Heart right ventricle (tissue), 16 donors: ENCODE data around the gene MED9. TPM values are rescaled to one million over a fixed set of nuclear protein-coding genes. Genes with fewer than 3 reads are reported as not detected.
A peak's percentile ranks its signal among the peaks of the same experiment; 100 is the strongest.

Source experiments
- ATAC-seq, 8 donors: fragments of 200-7000 bp; cut with Tn5 transposase; one replicate each; pipeline ENCODE4 v1.9.1; 2020; ENCODE audit warnings: mild to moderate bottlenecking in 8 of 8, moderate library complexity in 8 of 8, moderate number of reproducible peaks in 1 of 8
- DNase-seq, 2 donors: peaks; one replicate each; pipeline ENCODE4 v3.0.0-alpha.2; 2020
- H3K27ac ChIP-seq, 10 donors: fragments of 200-600 bp; sonication (generic) in 2 of 10; one replicate each; pipeline versions ENCODE4 v1.5.0 to v1.8.0; 2020 to 2022; ENCODE audit warnings: mild to moderate bottlenecking in 3 of 10
- H3K27me3 ChIP-seq, 7 donors: fragments of 200-600 bp; one replicate each; pipeline ENCODE4 v1.8.0; 2021 to 2022; ENCODE audit warnings: mild to moderate bottlenecking in 2 of 7
- H3K36me3 ChIP-seq, 9 donors: fragments of 200-600 bp; sonication (generic) in 1 of 9; one replicate each; pipeline versions ENCODE4 v1.5.0 to v1.8.0; 2020 to 2022; ENCODE audit warnings: mild to moderate bottlenecking in 2 of 9
- H3K4me1 ChIP-seq, 9 donors: fragments of 200-600 bp; sonication (generic) in 1 of 9; one replicate each; pipeline versions ENCODE4 v1.5.0 to v1.8.0; 2020 to 2022; ENCODE audit warnings: mild to moderate bottlenecking in 4 of 9
- H3K4me3 ChIP-seq, 10 donors: fragments of 200-600 bp; sonication (generic) in 2 of 10; one replicate each; pipeline versions ENCODE4 v1.5.0 to v1.8.0; 2020 to 2022; ENCODE audit warnings: mild to moderate bottlenecking in 7 of 10, moderate library complexity in 2 of 10
- H3K9me3 ChIP-seq, 11 donors: fragments of 200-600 bp in 10 of 11; sonication (generic) in 2 of 11; one replicate each; pipeline versions ENCODE4 v1.5.0 to v1.8.0; 2013 to 2022; ENCODE audit warnings: mild to moderate bottlenecking in 2 of 11, control low read depth in 1 of 11, moderate library complexity in 1 of 11
- WGBS, 2 donors: extraction: QIAGEN DNeasy Blood & Tissue Kit; methylation state at CpG; one replicate each; pipeline ENCODE4 v1.1.7; 2013; ENCODE audit warnings: inconsistent platforms in 1 of 2; 5-methylcytosine and 5-hydroxymethylcytosine counted together
- intact Hi-C, 10 donors: fragments of 100-400 bp; cut with DNase I; formaldehyde crosslinking; loops; one replicate each; pipeline versions ENCODE4 v1.11.1 to v1.14.2; 2022
- polyA plus RNA-seq, 2 donors: library from polyadenylated mRNA; stranded (reverse); fragments of 200-250 nt; gene quantifications; one replicate each; pipeline ENCODE4 v1.2.3, GENCODE V29; 2013
- total RNA-seq, 10 donors: library from RNA; stranded (reverse); fragmentation: NEBNext Ultra II Directional in 3 of 10; extraction: Animal tissue kit (Norgen Biotek cat#: 25700) in 3 of 10; gene quantifications; one replicate each; pipeline versions ENCODE4 v1.2.1 to v1.2.4, GENCODE V29; 2021 to 2023
- TF ChIP-seq, protein P1 (sequence below), 9 donors: fragments of 200-600 bp; sonication (generic) in 2 of 9; IDR thresholded peaks; one replicate each; pipeline versions ENCODE4 v1.5.0 to v1.8.0; 2021 to 2022; ENCODE audit warnings: antibody characterized with exemption in 9 of 9, mild to moderate bottlenecking in 5 of 9, moderate library complexity in 1 of 9
- donor health status: Arrhythmogenic right ventricular cardiomyopathy.
- donor health status: ischemic (EF 13 %, LVEDD 7.1; RV severe dilation, severe dysfunction).
- donor health status: healthy with polysubstance abuse.
- donor health status: DM: no; HTN: yes; CAD: no.
- donor health status: DM: no; HTN: no; CAD: no.
- donor health status: ischemic (EF 25% LVEDD 6.9; RV normal size, moderate dysfunction).
- donor health status: ischemic (EF 25% LVEDD 5.7; RV mildly dilated, moderate dysfunction).
- donor health status: healthy.
- donor health status: DM: yes; HTN: yes; CAD: no.
- donor health status: Ischemic cardiomyopathy.
- donor health status: ischemic (EF 35%, LVEDD 5.7; RV mildly dilated, moderate dysfunction).
- donor health status: nonischemic (EF 11% LVEDD 7.7; RV severe dilation, severe dysfunction).
- donor health status: DM: yes; HTN: yes; CAD: no.
- donor health status: PGD.
- donor health status: ischemic (EF 29% LVEDD 5.4; RV normal size, mild dysfunction).
- donor health status: nonischemic (EF 23%, LVEDD 6.1; RV moderate dilation, normal function).

MED9 gene
- total and polyA plus RNA-seq, 12 donors, result 31.4 to 42.0 (median 33.6) TPM

DNA sequence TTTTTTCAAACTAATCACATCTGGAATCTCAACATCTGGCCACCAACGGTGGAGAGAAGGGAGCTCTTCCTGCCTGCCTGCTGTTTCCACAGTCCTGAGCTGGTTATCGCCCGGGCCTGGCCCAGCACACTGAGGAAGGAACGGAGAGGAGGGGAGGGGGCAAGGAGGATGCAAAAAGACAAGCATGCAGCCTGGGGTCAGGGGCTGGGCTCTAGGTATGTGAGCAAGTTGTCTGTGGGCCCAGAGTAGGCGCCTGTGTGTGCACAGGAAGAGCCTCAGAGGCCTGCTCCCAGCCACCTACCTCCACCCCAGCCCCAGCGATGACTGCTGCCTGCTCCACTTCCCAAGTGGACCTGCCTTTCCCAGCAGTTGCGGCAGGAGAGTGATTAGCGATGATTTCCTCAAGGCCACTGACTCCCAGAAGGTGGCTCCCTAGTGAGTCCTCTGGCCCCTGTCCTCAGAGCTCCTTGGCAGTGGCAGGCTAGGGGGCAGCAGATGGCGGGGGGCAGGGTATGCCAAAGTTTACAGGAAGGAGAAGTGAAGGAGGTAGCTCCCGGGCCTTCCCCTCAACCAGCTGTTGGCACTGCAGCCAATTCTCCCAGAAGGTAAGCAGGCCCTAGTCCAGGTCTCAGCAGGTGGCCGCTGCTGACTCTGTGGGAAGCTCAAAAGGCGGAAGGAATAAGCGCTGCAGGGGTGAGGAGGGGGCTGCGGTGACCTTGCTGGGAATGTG lies 46.4 kb downstream of the MED9 start:
- H3K9me3 ChIP-seq, result no peaks in the 10 kb centered on the region
- no peak overlapping the region for H3K27ac ChIP-seq
- H3K4me1 ChIP-seq, result peaks cover 0 to 30% (median 17%) of the 10 kb centered on the region in 9 donors
- no peak overlapping the region for H3K4me3 ChIP-seq
- WGBS, 2 donors, result 76 to 80% methylated on average over 14 of the region's 14 CpGs
- intact Hi-C loops, result loop anchor here in 1 of 10 donors (5.0 kb wide), 1 partner anchor 34 kb away; no protein-coding TSS in a partner anchor
- DNase-seq (peak in 1 of 2 donors; percentile 6), ATAC-seq (no peak)
- peaks cover 0 to 9% (median 0%) of the 10 kb centered on the region in 9 donors for H3K36me3 ChIP-seq
- TF ChIP-seq, protein P1, sequence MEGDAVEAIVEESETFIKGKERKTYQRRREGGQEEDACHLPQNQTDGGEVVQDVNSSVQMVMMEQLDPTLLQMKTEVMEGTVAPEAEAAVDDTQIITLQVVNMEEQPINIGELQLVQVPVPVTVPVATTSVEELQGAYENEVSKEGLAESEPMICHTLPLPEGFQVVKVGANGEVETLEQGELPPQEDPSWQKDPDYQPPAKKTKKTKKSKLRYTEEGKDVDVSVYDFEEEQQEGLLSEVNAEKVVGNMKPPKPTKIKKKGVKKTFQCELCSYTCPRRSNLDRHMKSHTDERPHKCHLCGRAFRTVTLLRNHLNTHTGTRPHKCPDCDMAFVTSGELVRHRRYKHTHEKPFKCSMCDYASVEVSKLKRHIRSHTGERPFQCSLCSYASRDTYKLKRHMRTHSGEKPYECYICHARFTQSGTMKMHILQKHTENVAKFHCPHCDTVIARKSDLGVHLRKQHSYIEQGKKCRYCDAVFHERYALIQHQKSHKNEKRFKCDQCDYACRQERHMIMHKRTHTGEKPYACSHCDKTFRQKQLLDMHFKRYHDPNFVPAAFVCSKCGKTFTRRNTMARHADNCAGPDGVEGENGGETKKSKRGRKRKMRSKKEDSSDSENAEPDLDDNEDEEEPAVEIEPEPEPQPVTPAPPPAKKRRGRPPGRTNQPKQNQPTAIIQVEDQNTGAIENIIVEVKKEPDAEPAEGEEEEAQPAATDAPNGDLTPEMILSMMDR (IDR thresholded peaks at IDR 0.05), result no peak
- no peaks in the 10 kb centered on the region for H3K27me3 ChIP-seq

DNA sequence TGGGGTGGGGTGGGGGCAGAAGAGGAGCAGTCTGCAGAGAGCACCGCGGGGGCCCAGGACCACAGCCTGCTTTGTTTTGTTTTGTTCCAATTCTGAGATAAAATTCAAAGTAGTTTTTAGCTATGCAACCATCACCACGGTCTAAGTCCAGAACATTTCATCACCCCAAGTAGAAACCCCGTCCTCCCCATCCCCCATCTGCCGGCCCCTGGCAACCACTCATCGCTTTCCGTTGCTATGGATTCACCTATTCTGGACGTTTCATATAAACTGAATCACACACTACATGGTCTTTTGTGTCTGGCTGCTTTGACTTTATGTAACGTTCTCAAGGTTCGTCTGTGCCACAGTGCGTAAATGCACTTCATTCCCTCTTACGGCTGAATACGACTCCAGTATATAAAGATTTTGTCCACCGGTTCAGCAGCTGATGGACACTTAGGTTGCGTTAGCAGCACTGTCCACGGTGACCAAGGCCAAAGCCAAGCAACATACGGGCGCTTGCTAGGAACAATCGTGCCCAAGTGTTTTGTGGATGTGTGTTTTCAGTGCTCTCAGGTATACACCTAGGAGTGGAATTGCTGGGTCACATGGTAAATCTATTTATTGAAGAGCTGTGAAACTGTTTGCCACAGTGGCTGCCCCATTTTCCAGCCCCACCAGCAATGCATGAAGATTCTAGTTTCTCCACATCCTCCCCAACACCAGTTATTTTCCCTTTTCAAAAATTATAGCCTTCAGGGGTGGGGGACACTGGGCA lies 47.1 kb downstream of the MED9 start:
- 89 to 90% methylated on average over 19 of the region's 19 CpGs for WGBS, 2 donors
- DNase-seq, result no peak
- Histone ChIP-seq H3K27me3 (no peaks in the 10 kb centered on the region), H3K27ac (no peak overlapping the region), H3K4me1 (peaks cover 0 to 37% (median 24%) of the 10 kb centered on the region in 9 donors), H3K4me3 (no peak overlapping the region), H3K36me3 (peaks cover 0 to 9% (median 0%) of the 10 kb centered on the region in 9 donors), H3K9me3 (no peaks in the 10 kb centered on the region)
- intact Hi-C loops, result loop anchor here in 1 of 10 donors (5.0 kb wide), 1 partner anchor 33 kb away; no protein-coding TSS in a partner anchor
- TF ChIP-seq, protein P1 (IDR thresholded peaks at IDR 0.05), result no peak
- no peak for ATAC-seq

DNA sequence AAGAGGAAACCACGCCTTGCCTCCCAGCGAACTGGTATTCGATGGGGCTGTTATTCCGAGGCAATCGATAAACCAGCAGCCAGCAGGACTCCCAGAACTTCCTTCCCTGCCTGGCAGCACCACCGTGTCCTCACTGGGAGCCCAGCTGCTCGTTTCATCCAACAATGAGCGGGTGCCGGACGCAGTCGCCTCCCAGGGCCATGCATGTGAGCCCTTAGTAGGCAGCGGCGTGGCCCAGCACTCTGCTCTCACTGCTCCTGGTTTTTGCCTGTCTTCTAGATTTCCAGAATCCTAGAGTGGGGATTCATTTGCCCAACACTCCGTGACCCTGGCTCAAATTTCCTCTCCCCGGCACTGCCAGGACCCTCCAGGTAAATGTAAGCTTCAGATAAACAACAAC lies 48.5 kb downstream of the MED9 start:
- ATAC-seq, result peak in 1 of 8 donors; percentile 6
- TF ChIP-seq, protein P1 (IDR thresholded peaks at IDR 0.05), result no peak

DNA sequence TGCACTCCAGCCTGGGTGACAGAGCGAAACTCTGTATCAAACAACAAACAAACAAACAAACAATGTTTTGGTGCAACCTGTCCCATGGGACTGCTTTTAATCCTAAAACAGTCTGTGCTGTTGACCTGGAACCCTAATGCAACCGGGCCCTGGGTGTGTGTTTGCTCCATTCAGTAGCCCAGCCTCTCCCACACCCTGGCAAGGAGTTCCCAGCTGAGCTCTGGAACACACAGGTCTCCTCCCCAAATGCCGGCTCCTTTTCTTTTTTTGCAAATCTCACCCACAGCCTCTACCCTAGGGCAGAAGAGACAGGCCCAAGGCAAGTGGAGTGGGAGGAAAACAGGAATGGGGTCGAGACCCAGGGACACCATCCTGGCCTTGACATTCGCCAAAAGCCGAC lies 49.2 kb downstream of the MED9 start:
- intact Hi-C loops, result loop anchor here in 1 of 10 donors (2.0 to 5.0 kb wide), 2 partner anchors 25 to 41 kb away; no protein-coding TSS in a partner anchor
- peaks cover 0 to 4% (median 0%) of the 10 kb centered on the region in 9 donors for H3K36me3 ChIP-seq
- TF ChIP-seq, protein P1 (IDR thresholded peaks at IDR 0.05), result no peak
- WGBS, 2 donors, result 58 to 66% methylated on average over 6 of the region's 6 CpGs
- DNase-seq (no peak), ATAC-seq (peak in 5 of 8 donors; percentile 1 to 38 (median 33))
- H3K4me1 ChIP-seq, result peaks cover 0 to 41% (median 28%) of the 10 kb centered on the region in 9 donors
- H3K4me3 ChIP-seq, result no peak overlapping the region
- no peaks in the 10 kb centered on the region for H3K9me3 ChIP-seq
- no peaks in the 10 kb centered on the region for H3K27me3 ChIP-seq
- H3K27ac ChIP-seq, result peak overlapping the region; percentile 26 to 84 (median 70)

More for the DNA sequence above, 48.5 kb downstream of the MED9 start:
- peak in 1 of 2 donors; percentile 8 for DNase-seq
- Histone ChIP-seq H3K4me1 (peaks cover 0 to 41% (median 28%) of the 10 kb centered on the region in 9 donors), H3K36me3 (peaks cover 0 to 9% (median 0%) of the 10 kb centered on the region in 9 donors), H3K4me3 (no peak overlapping the region), H3K27ac (peak overlapping the region in 1 of 10 donors; percentile 84), H3K9me3 (no peaks in the 10 kb centered on the region), H3K27me3 (no peaks in the 10 kb centered on the region)
- 76 to 80% methylated on average over 15 of the region's 15 CpGs for WGBS, 2 donors
- intact Hi-C loops, result loop anchor here in 1 of 10 donors (5.0 kb wide), 1 partner anchor 42 kb away; no protein-coding TSS in a partner anchor
